ENCODE data around the gene IFITM2.

The IFITM2 gene

GRCh38 chr11:279040-279965 is 28.3 kb upstream of the IFITM2 start:
- H3K27ac ChIP-seq: no peak overlapping the region
- no peak for DNase-seq (ENCODE audit: low spot score)
- TF ChIP-seq CTCF (conservative IDR thresholded peaks at IDR 0.05; ENCODE audit: low read depth): no peak
- CTCF ChIA-PET: interaction anchor here (0.5 to 0.7 kb wide), 2 partner anchors 14 to 21 kb away, joined by 3 to 5 read pairs; no protein-coding TSS in a partner anchor
- POLR2A ChIA-PET (ENCODE audit: low non-redundant PET): no interaction called here

- no peak overlapping the region for H3K27ac ChIP-seq
- TF ChIP-seq CTCF (conservative IDR thresholded peaks at IDR 0.05; ENCODE audit: low read depth): no peak
- CTCF ChIA-PET: interaction anchor here (0.5 to 0.8 kb wide), 2 partner anchors 13 to 15 kb away, joined by 3 to 5 read pairs; no protein-coding TSS in a partner anchor
- no peak for DNase-seq (ENCODE audit: low spot score)
- POLR2A ChIA-PET (ENCODE audit: low non-redundant PET): interaction anchor here (0.7 kb wide), 1 partner anchor 82 kb away, joined by 8 read pairs; no protein-coding TSS in a partner anchor
These were observed 27.5 kb upstream of the IFITM2 start for GRCh38 chr11:279966-280705.

GRCh38 chr11:280706-281485 is 26.7 kb upstream of the IFITM2 start:
- POLR2A ChIA-PET (ENCODE audit: low non-redundant PET): interaction anchor here (0.7 kb wide), 1 partner anchor 82 kb away, joined by 8 read pairs; no protein-coding TSS in a partner anchor
- CTCF ChIA-PET: interaction anchor here (0.8 kb wide), 1 partner anchor 13 kb away, joined by 3 read pairs; no protein-coding TSS in a partner anchor
- TF ChIP-seq CTCF (conservative IDR thresholded peaks at IDR 0.05; ENCODE audit: low read depth): no peak
- no peak overlapping the region for H3K27ac ChIP-seq
- DNase-seq (ENCODE audit: low spot score): no peak

- TF ChIP-seq CTCF (conservative IDR thresholded peaks at IDR 0.05; ENCODE audit: low read depth): no peak
- ChIA-PET CTCF (interaction anchor here (0.6 to 1.2 kb wide), 2 partner anchors 19 to 58 kb away, joined by 3 to 4 read pairs; no protein-coding TSS in a partner anchor), POLR2A (ENCODE audit: low non-redundant PET) (no interaction called here)
- no peak overlapping the region for H3K27ac ChIP-seq
- no peak for DNase-seq (ENCODE audit: low spot score)
These were observed 26.0 kb upstream of the IFITM2 start for GRCh38 chr11:281486-282161.

- no peak overlapping the region for H3K27ac ChIP-seq
- no peak for DNase-seq (ENCODE audit: low spot score)
- CTCF ChIA-PET: interaction anchor here (0.6 to 1.2 kb wide), 2 partner anchors 19 to 58 kb away, joined by 3 to 4 read pairs; no protein-coding TSS in a partner anchor
- POLR2A ChIA-PET (ENCODE audit: low non-redundant PET): no interaction called here
- no peak for TF ChIP-seq CTCF (conservative IDR thresholded peaks at IDR 0.05; ENCODE audit: low read depth)
These were observed 25.4 kb upstream of the IFITM2 start for GRCh38 chr11:282171-282570.

Data from RWPE1 (cell line).